Stimulated activated CD8-positive, alpha-beta memory T cell treated with anti-CD3 and anti-CD28 coated beads, Interleukin-15, amount 100 ng/mL, for 48 hours (primary cell): ENCODE results near the gene SCAMP5.

Experiments
- DNase-seq, 2 donors: peaks; one replicate each; pipeline ENCODE4 v3.0.0-alpha.2; 2020; ENCODE audit warnings: low read depth in 2 of 2

The SCAMP5 gene

GRCh38 chr15:75069301-75069925 lies 74.0 kb downstream of the SCAMP5 start:
- DNase-seq = no peak

- no peak for DNase-seq
These were observed 75.3 kb downstream of the SCAMP5 start for GRCh38 chr15:75070674-75071073.
